ENCODE measurements around the gene DNLZ.

DNA sequence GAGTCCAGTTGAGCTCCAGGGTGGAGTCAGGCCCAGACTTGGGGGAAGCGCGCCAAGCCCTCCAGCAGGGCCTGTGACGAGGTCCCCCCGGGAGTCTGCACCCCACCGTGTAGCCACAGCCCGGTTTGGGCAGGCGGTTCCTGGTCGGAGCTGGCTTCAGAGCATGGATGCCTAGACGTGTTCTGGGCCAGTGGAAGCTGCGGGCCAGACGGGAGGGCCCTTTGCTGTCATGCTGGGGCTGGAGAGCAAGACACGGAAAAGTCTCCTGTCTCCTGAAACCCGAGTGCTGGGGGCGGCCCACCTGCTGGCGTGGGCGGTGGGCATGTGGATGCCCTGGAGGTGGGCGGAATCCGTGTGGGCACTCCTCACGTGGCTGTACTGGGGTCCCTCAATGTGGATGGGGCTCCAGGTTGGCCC lies 34.3 kb downstream of the DNLZ start:
- TF ChIP-seq, protein P1, sequence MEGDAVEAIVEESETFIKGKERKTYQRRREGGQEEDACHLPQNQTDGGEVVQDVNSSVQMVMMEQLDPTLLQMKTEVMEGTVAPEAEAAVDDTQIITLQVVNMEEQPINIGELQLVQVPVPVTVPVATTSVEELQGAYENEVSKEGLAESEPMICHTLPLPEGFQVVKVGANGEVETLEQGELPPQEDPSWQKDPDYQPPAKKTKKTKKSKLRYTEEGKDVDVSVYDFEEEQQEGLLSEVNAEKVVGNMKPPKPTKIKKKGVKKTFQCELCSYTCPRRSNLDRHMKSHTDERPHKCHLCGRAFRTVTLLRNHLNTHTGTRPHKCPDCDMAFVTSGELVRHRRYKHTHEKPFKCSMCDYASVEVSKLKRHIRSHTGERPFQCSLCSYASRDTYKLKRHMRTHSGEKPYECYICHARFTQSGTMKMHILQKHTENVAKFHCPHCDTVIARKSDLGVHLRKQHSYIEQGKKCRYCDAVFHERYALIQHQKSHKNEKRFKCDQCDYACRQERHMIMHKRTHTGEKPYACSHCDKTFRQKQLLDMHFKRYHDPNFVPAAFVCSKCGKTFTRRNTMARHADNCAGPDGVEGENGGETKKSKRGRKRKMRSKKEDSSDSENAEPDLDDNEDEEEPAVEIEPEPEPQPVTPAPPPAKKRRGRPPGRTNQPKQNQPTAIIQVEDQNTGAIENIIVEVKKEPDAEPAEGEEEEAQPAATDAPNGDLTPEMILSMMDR (IDR thresholded peaks at IDR 0.05; ENCODE audit: insufficient read depth, low read length, poor library complexity, severe bottlenecking) = no peak
- no peak for TF ChIP-seq EZH2phosphoT487 (conservative IDR thresholded peaks at IDR 0.05; ENCODE audit: low read length)
